Mucosa of descending colon (tissue), 3 donors: ENCODE measurements around the gene EPS8L3. TPM values are rescaled to one million over a fixed set of nuclear protein-coding genes. Genes with fewer than 3 reads are reported as not detected.
"Not testable (repeated sequence)": the region's sequence is repeated elsewhere in the genome, so short reads cannot be mapped to it uniquely, and the experiment has no call there.

Experiments used
- ATAC-seq: fragments of 200-7000 bp; cut with Tn5 transposase; one replicate; pipeline ENCODE4 v1.9.1; 2020; ENCODE audit warnings: mild to moderate bottlenecking, moderate library complexity
- DNase-seq, 3 donors: peaks; one replicate each; pipeline ENCODE4 v3.0.0-alpha.2; 2020
- H3K36me3 ChIP-seq: fragments of 200-600 bp; one replicate; pipeline ENCODE4 v1.8.0; 2021; ENCODE audit warnings: low read depth, mild to moderate bottlenecking
- H3K4me1 ChIP-seq: fragments of 200-600 bp; one replicate; pipeline ENCODE4 v1.8.0; 2021; ENCODE audit warnings: low read depth, mild to moderate bottlenecking
- H3K4me3 ChIP-seq: fragments of 200-600 bp; one replicate; pipeline ENCODE4 v1.8.0; 2021; ENCODE audit warnings: mild to moderate bottlenecking
- H3K9me3 ChIP-seq: fragments of 200-600 bp; one replicate; pipeline ENCODE4 v1.8.0; 2021; ENCODE audit warnings: mild to moderate bottlenecking
- CTCF ChIP-seq: fragments of 200-600 bp; IDR thresholded peaks from one replicate; pipeline ENCODE4 v1.8.0; 2022; ENCODE audit warnings: antibody characterized with exemption, mild to moderate bottlenecking
- intact Hi-C, 2 donors: fragments of 100-400 bp; cut with DNase I in 1 of 2; cut with micrococcal nuclease in 1 of 2; formaldehyde crosslinking; loops; one replicate each; pipeline versions ENCODE4 v1.11.0 to v1.11.1; 2022; cut with DNase I, micrococcal nuclease
- total RNA-seq, 3 donors: library from RNA; stranded (reverse); fragmentation: NEBNext Ultra II Directional in 2 of 3; extraction: Animal tissue kit (Norgen Biotek cat#: 25700) in 2 of 3; gene quantifications; one replicate each; pipeline versions ENCODE4 v1.2.1 to v1.2.4, GENCODE V29; 2021 to 2023
- donor health status: DM: no; HTN: no; CAD: no; lungs with moderate emphysema.
- donor health status: DM: no; HTN: no; CAD: no.
- donor health status: DM: no; HTN: yes; CAD: no.

The EPS8L3 gene
- total RNA-seq, 3 donors from 2014 or later = 211 to 539 (median 356) TPM

- no peak for TF ChIP-seq CTCF
- peaks cover 10% of the 10 kb centered on the region for H3K4me1 ChIP-seq
- no peak overlapping the region for H3K4me3 ChIP-seq
- H3K36me3 ChIP-seq = peaks cover 4% of the 10 kb centered on the region
- no peaks in the 10 kb centered on the region for H3K9me3 ChIP-seq
- ATAC-seq (no peak), DNase-seq (no peak)
- intact Hi-C loops = loop anchor here in 1 of 2 donors (10.0 kb wide), 1 partner anchor 215 kb away; the partner anchor contains the start of gene GNAI3
Observed at GRCh38 chr1:109759513-109760334, 4.0 kb downstream of the EPS8L3 start.

GRCh38 chr1:109757936-109758786 lies 5.6 kb downstream of the EPS8L3 start:
- no peak for DNase-seq
- no peak overlapping the region for H3K4me3 ChIP-seq
- no peak for TF ChIP-seq CTCF
- H3K36me3 ChIP-seq = peaks cover 4% of the 10 kb centered on the region
- no peaks in the 10 kb centered on the region for H3K9me3 ChIP-seq
- intact Hi-C loops = no loop called here
- H3K4me1 ChIP-seq = peaks cover 7% of the 10 kb centered on the region
- ATAC-seq = no peak

- H3K4me1 ChIP-seq = peaks cover 2% of the 10 kb centered on the region
- no peak for TF ChIP-seq CTCF
- ATAC-seq = no peak
- H3K4me3 ChIP-seq = no peak overlapping the region
- H3K36me3 ChIP-seq = peaks cover 4% of the 10 kb centered on the region
- intact Hi-C loops = no loop called here
- no peak for DNase-seq
- no peaks in the 10 kb centered on the region for H3K9me3 ChIP-seq
Observed at GRCh38 chr1:109756848-109757521, 6.7 kb downstream of the EPS8L3 start.

- DNase-seq, H3K9me3 ChIP-seq, H3K4me1 ChIP-seq, H3K36me3 ChIP-seq, H3K4me3 ChIP-seq, ATAC-seq, intact Hi-C loops: not testable (repeated sequence)
Observed at GRCh38 chr1:109756325-109756724, 7.4 kb downstream of the EPS8L3 start.

GRCh38 chr1:109754738-109755137 lies 9.0 kb downstream of the EPS8L3 start:
- no peak for DNase-seq
- no peak for ATAC-seq
- intact Hi-C loops = no loop called here
- H3K4me3 ChIP-seq = no peak overlapping the region
- H3K4me1 ChIP-seq = no peaks in the 10 kb centered on the region
- peaks cover 4% of the 10 kb centered on the region for H3K36me3 ChIP-seq
- H3K9me3 ChIP-seq = no peaks in the 10 kb centered on the region
- no peak for TF ChIP-seq CTCF
